ENCODE results near the gene FOXO6. TPM values are rescaled to one million over a fixed set of nuclear protein-coding genes. Genes with fewer than 3 reads are reported as not detected.

Gene FOXO6
- total RNA-seq, 1 donor from 2014 or later = 1.4 TPM

- H3K27ac Mint-ChIP-seq (ENCODE audit: unreplicated experiment) = no peak overlapping the region
Measured at GRCh38 chr1:41378222-41378621, 17.0 kb downstream of the FOXO6 start.

GRCh38 chr1:41378999-41379737, 17.9 kb downstream of the FOXO6 start:
- DNase-seq (ENCODE audit: low read depth, low spot score) = no peak
- peaks cover 10% of the 10 kb centered on the region for H3K4me1 Mint-ChIP-seq
- TF ChIP-seq CTCF (conservative IDR thresholded peaks at IDR 0.05) = no peak
- H3K9me3 Mint-ChIP-seq = no peaks in the 10 kb centered on the region
- no peak overlapping the region for H3K4me3 Mint-ChIP-seq
- no peak overlapping the region for H3K27ac Mint-ChIP-seq (ENCODE audit: unreplicated experiment)
- H3K36me3 Mint-ChIP-seq (ENCODE audit: low read depth) = no peaks in the 10 kb centered on the region
- H3K27me3 Mint-ChIP-seq (ENCODE audit: low read depth) = peaks cover 48% of the 10 kb centered on the region

More at GRCh38 chr1:41378222-41378621, 17.0 kb downstream of the FOXO6 start:
- Mint-ChIP-seq H3K36me3 (ENCODE audit: low read depth) (no peaks in the 10 kb centered on the region), H3K4me1 (peaks cover 4% of the 10 kb centered on the region), H3K9me3 (no peaks in the 10 kb centered on the region), H3K4me3 (no peak overlapping the region), H3K27me3 (ENCODE audit: low read depth) (peaks cover 38% of the 10 kb centered on the region)
- no peak for TF ChIP-seq CTCF (conservative IDR thresholded peaks at IDR 0.05)
- DNase-seq (ENCODE audit: low read depth, low spot score) = no peak

- Mint-ChIP-seq H3K27ac (ENCODE audit: unreplicated experiment) (no peak overlapping the region), H3K27me3 (ENCODE audit: low read depth) (peaks cover 53% of the 10 kb centered on the region), H3K36me3 (ENCODE audit: low read depth) (no peaks in the 10 kb centered on the region), H3K4me1 (peaks cover 10% of the 10 kb centered on the region), H3K9me3 (no peaks in the 10 kb centered on the region), H3K4me3 (peak overlapping the region; percentile 53)
- DNase-seq (ENCODE audit: low read depth, low spot score) = no peak
- TF ChIP-seq CTCF (conservative IDR thresholded peaks at IDR 0.05) = no peak
Measured at GRCh38 chr1:41379738-41380130, 18.5 kb downstream of the FOXO6 start.

GRCh38 chr1:41380195-41380594, 19.0 kb downstream of the FOXO6 start:
- no peak for TF ChIP-seq CTCF (conservative IDR thresholded peaks at IDR 0.05)
- Mint-ChIP-seq H3K4me1 (peaks cover 10% of the 10 kb centered on the region), H3K36me3 (ENCODE audit: low read depth) (no peaks in the 10 kb centered on the region), H3K4me3 (peak overlapping the region; percentile 53), H3K27ac (ENCODE audit: unreplicated experiment) (no peak overlapping the region), H3K27me3 (ENCODE audit: low read depth) (peaks cover 58% of the 10 kb centered on the region), H3K9me3 (no peaks in the 10 kb centered on the region)
- no peak for DNase-seq (ENCODE audit: low read depth, low spot score)

GRCh38 chr1:41380979-41381691, 19.9 kb downstream of the FOXO6 start:
- Mint-ChIP-seq H3K36me3 (ENCODE audit: low read depth) (no peaks in the 10 kb centered on the region), H3K27me3 (ENCODE audit: low read depth) (peaks cover 63% of the 10 kb centered on the region), H3K27ac (ENCODE audit: unreplicated experiment) (no peak overlapping the region), H3K4me1 (peaks cover 10% of the 10 kb centered on the region), H3K4me3 (peak overlapping the region; percentile 59), H3K9me3 (no peaks in the 10 kb centered on the region)
- no peak for TF ChIP-seq CTCF (conservative IDR thresholded peaks at IDR 0.05)
- DNase-seq (ENCODE audit: low read depth, low spot score) = no peak
